Neural cell (in vitro differentiated cells): ENCODE data around the gene ARHGEF12.

Source experiments
- POLR2AphosphoS5 ChIP-seq: IDR thresholded peaks from 2 replicates; pipeline ENCODE4 v1.6.1; 2012
- TF ChIP-seq, protein P1 (sequence below): fragments of 450-650 bp; IDR thresholded peaks from 2 replicates; pipeline ENCODE4 v1.5.1; 2014; ENCODE audit warnings: antibody characterized with exemption, mild to moderate bottlenecking, moderate library complexity; ENCODE audit not compliant: poor library complexity, severe bottlenecking

DNA sequence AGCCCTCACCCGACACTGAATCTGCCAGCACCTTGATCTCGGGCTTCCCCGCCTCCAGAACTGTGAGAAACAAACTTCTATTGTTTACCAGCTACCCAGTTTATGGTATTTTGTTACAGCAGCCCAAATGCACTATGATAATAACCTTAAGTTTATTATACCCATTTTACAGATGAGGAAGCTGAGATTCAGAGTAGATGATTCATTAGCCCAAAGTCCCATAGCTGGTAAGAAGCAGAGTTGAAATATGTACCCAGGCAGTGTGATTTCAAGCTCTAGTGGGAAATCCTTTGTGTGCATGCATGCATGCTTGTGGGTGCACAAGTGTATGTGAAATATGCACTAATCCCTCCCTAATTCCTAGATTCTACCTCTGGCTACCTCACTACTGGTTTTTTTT lies 183.3 kb downstream of the ARHGEF12 start:
- TF ChIP-seq, protein P1, sequence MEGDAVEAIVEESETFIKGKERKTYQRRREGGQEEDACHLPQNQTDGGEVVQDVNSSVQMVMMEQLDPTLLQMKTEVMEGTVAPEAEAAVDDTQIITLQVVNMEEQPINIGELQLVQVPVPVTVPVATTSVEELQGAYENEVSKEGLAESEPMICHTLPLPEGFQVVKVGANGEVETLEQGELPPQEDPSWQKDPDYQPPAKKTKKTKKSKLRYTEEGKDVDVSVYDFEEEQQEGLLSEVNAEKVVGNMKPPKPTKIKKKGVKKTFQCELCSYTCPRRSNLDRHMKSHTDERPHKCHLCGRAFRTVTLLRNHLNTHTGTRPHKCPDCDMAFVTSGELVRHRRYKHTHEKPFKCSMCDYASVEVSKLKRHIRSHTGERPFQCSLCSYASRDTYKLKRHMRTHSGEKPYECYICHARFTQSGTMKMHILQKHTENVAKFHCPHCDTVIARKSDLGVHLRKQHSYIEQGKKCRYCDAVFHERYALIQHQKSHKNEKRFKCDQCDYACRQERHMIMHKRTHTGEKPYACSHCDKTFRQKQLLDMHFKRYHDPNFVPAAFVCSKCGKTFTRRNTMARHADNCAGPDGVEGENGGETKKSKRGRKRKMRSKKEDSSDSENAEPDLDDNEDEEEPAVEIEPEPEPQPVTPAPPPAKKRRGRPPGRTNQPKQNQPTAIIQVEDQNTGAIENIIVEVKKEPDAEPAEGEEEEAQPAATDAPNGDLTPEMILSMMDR, result no peak
- TF ChIP-seq POLR2AphosphoS5, result no peak
